NCI-H69 (cell line): ENCODE data around the gene SLC44A3.

Experiments used
- DNase-seq: peaks from one replicate; lab custom pipeline; 2025; lab: John Stamatoyannopoulos, UW

Gene SLC44A3

DNA sequence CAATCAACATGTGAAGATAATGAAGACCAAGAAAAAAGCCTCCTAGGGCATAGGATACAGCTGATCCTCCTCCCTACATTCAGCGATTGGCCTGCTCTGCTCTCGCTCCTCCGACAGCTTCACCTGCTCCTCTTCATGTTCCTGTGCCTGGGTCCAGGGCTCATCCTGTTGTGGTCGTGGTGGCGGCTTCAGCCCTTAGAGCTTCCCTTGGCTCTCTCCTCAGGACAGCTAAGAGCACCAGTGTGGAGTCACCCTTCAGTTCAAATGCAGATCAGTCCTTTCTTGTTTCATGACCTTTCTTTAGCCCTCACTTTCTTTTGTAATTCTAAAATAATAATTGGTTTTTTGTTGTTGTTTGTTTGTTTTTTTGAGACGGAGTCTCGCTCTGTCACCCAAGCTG is 88.0 kb downstream of the SLC44A3 start:
- no peak for DNase-seq

DNA sequence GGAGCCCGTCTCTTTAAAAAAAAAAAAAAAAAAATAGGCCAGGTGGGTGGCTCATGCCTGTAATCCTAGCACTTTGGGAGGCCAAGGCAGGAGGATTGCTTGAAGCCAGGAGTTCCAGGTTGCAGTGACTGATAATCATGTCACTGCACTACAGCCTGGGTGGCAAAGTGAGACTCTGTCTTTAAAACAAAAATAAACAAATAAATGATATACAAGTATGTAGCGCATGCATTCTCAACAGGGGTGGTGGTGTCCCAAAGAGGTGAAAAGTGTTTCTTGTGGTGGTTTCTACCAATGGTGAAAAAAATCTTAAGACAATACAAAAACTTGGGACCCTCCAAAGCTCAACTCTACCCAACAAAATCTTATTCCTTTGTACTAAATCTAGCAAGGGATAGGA is 88.8 kb downstream of the SLC44A3 start:
- no peak for DNase-seq

DNA sequence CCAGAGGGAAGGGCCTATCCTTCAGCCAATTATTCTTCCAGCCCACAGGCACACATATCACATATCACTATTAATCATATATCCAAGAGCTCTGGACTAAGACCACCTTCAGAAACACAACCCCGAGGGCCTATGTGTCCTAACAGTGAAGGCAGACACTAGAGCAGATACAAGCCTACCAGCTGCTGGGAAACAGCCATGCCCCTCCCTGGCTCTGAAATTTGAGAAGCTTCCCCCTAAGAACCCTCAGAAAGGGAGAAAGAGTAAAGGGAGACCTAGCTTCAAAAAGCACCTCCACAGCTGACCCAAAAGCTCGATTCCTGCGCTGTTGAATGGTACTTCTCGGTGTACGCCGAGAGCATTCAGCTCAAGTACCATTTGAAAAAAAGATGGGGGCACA is 89.3 kb downstream of the SLC44A3 start:
- DNase-seq, result no peak

- no peak for DNase-seq
Observed at GRCh38 chr1:94912263-94913184, 92.4 kb downstream of the SLC44A3 start.

DNA sequence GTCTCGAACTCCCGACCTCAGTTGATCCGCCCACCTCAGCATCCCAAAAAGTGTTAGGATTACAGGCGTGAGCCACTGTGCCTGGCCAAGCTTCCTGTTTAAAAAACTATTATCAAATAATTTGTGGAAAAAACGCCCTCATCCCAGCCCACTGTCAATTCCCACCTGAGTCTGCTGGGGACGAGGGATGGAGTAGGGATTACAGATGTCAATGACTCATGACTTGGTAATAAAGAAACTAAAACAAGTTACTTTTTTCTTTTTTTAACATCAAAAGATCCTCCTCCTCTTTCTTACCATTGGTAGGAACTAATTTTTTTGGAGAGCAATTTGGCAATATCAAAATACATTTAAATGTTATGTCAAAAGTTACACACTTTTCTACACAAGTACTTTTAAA is 97.1 kb downstream of the SLC44A3 start:
- no peak for DNase-seq

GRCh38 chr1:94919241-94920030 is 99.3 kb downstream of the SLC44A3 start:
- peak; percentile 86 for DNase-seq

- peak; percentile 17 for DNase-seq
Observed at GRCh38 chr1:94920061-94920460, 99.9 kb downstream of the SLC44A3 start.

GRCh38 chr1:94921977-94922376 is 101.8 kb downstream of the SLC44A3 start:
- no peak for DNase-seq

GRCh38 chr1:94922761-94923331 is 102.7 kb downstream of the SLC44A3 start:
- DNase-seq, result no peak

DNA sequence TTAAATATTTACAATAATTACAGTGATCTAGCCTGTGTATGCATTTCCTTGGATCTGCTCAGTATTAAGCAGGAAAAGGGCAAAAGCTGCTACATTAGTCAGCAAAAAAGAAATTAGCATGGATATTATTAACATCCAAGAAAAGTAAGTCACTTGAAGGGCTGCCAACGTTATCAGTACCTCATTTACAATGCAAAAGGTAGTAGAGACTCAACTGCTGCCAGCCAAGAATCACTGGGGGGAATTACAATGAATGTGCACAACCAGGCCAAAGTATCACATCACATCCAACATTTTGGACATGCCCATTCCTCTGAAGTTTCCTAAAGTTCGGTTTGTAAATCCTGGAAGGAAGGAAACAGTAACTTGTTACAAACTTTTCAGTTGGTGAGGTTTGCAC is 104.8 kb downstream of the SLC44A3 start:
- DNase-seq, result peak; percentile 16

DNA sequence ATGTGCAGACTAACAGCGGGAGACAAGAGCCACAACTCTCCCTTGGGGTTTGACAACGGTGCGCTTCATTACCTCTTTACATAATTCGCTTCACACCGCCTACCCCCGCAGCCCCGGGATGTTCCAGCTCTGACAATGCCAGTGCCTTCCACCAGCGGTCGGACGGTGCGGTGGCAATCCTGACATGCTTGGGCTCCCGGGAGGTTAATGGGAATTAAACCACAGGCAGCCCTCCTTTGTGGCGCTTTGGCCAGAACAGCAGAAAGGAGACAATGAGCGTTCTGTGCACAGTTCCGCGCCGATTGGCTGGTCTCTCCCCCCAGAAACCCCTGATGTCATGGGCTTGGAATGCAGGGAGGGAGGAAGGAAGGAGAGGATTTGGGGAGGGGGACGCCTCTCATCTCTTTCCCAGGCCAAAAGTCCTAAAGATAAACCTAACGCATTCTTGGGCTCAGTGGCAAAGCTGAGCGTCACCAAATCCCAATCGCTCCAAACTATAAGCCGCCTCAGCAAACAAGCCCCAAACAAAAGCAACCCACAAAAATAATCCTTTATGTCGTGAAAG is 105.5 kb downstream of the SLC44A3 start:
- peak; percentile 84 for DNase-seq

DNA sequence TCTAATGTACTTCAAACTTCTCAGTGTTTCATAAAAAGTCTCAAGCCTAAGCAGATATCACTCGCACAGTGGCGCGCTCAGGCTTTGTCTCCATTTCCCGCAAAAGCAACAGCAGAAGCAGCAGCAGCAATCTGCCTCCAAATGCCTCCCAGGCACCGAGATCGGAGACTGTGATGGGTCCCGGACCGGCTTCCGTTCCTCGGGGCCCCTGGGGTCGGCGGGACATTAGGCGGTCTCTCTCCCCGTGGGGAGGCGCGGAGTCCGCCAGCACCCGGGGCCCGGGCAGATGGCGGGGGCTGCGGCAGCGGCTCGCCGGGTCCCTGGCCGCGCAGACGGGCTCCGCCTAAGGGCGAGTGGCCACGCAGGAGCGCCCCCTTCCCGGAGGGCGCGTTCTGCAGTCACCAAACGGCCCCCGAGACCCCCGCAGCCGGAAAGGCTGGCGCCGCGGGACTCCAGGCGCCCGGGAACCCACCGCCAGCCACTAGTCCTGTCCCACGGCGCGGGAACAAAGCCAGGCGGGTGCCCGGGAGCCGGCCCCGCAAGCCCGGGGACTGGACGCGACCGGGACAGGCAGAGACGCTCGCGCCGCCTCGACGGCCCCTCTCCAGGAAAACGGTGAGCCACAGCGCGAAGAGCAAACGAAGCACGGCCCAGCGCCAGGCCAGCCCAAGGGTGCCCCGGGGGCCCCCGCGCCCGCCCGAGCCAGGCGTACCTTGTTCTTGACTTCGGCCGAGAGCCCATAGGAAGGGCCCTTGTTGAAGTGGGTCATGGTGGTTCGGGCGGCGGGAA is 106.2 kb downstream of the SLC44A3 start:
- peak; percentile 75 for DNase-seq

DNA sequence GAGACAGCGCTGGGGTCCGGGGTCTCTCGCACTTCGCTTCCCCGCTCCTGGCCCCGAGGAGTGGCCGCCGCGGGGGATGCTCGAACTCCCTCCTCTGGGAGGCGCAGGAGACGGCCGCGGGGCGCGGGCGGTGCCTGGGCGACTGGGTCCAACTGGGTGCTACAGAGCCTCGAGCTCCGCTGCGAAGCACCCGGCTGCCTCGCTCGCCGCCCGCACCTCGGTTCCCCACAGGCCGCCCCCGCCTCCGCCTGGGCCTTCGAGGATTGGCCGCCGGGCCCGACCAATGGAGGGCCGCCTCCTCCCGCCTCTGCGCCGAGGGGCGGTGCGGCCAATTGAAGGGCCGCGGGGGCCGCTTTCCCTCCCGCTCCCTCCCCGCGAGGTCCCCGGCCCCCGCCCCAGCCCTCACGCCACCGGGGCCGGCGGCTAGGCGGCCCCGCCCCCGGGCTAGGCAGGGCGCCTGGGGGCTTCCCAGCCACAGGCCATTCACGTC is 106.8 kb downstream of the SLC44A3 start, which contains the start of gene CNN3:
CNN3 (minus strand) TSS at position 196 of the 490 bp plus-strand sequence. CDS start 216 bp downstream, outside the sequence.
- peak; percentile 93 for DNase-seq

GRCh38 chr1:94927405-94928175 is 107.4 kb downstream of the SLC44A3 start:
- DNase-seq, result peak; percentile 39

DNA sequence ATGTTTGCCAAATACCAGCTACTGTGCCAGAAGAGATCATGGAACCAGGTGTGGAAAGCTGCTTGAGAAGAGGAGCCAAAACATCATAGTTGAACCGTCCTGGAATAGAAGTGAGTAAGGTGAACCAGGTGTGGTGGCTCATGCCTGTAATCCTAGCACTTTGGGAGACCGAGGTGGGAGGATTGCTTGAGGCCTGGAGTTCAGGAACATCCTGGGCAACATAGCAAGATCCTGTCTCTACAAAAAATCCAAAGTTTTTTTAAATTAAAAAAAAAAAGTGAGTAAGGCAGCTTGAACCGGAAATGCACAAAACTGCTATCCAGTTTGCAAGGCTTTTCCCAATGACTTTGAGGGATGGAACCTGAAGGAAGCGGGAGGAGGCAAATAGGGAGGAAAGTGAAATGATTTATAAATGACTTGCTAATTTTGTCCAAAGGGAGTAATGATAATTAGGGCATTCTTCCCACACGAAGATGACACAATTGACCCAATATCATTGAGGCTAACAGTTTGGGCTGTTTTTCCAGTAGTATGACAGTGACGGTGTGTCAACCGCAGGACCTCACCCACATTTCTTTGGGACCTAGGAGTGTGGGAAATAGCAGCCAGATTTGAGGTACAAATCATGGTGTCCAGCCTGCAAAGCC is 108.3 kb downstream of the SLC44A3 start:
- no peak for DNase-seq

DNA sequence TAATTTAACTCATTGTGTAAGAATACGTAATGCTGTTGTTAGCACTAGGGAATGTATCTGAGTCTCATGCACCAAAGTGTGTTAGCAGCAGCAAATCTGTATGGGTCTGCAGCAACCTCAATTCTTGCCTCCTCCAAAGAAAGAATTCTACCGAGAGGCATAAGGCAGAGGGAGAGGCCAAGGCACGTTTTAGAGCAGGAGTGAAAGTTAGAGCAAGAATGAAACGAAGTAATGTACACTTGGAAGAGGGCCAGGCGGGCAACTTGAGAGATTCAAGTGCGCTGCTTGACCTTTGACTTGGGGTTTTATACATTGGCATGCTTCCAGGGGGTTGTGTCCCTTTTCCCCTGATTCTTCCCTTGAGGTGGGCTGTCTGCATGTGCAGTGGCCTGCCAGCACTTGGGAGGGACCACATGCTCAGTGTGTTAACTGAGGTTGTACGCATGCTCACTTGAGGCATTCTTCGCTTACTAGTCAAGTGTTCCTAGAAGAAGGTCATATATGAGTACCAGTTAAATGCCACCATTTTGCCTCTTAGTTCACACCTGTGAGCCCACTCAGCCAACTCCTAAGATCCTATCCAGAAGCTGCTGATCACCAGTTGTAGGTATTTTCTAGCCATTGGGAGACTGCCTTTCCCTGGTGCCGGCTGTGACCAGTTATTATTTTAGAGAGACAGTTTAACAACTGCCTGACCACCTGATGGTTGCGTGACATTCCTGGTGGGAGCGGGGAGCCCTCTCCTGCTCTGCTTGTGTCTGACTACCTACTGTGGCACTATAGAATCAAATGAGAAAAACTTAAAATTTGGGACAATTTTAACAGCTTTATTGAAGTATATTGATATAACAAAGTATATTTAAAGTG is 109.4 kb downstream of the SLC44A3 start:
- DNase-seq, result no peak

GRCh38 chr1:94931254-94931841 is 111.2 kb downstream of the SLC44A3 start:
- no peak for DNase-seq

DNA sequence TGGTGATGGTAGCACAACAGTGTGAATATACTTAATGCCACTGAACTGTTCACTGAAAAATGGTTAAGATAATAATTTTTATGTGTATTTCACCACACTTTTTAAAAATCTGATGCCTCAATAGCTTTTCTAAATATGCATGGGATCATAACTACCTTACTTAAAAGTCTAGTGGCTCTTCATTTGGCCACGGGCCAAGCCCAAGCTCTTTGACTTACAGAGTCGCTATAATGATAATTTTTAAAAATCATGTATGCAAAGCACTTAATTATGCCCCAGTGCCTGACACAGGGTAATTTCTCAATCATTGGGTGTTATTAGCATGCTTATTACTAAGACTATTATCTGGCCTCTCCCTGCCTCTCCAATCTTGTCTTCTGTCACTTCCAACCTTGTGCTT is 114.4 kb downstream of the SLC44A3 start:
- peak; percentile 60 for DNase-seq

DNA sequence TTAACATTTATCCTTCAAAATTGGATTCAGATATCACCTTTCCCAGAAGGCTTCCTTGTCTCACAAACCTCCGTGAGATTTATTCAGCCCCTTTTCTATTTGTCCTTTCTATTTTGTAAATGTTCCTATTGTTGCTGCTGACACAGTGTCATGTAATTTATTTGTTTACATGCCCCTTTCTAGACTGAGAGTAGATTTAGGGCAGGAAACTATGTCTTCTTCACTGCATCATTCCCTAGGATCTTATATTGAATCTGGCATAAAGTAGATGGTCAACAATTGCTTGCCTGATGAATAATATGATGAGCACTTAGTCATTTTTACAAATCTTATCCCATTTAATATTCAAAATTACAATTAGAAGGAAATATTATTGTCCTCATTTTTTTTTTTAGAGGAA is 114.9 kb downstream of the SLC44A3 start:
- peak; percentile 55 for DNase-seq
